Kidney (tissue), 14 donors: ENCODE results near the gene SBNO2. TPM values are rescaled to one million over a fixed set of nuclear protein-coding genes. Genes with fewer than 3 reads are reported as not detected.
A peak's percentile ranks its signal among the peaks of the same experiment; 100 is the strongest.

Experiments used
- DNase-seq, 5 donors: peaks; one replicate each; pipeline ENCODE4 v3.0.0-alpha.2; 2013 to 2020
- FAIRE-seq: peaks from 2 replicates; lab custom pipeline; 2012; peaks lifted over from hg19 to GRCh38; lab: Jason Lieb, UNC
- H3K27ac ChIP-seq, 2 donors: one replicate each; pipeline ENCODE4 v1.7.0; 2013; ENCODE audit warnings: low read depth in 2 of 2, low read length in 2 of 2, inconsistent platforms in 1 of 2
- H3K27me3 ChIP-seq: one replicate; pipeline ENCODE4 v1.7.1; 2013; ENCODE audit warnings: low read length, inconsistent platforms; ENCODE audit not compliant: control insufficient read depth, insufficient read depth
- H3K36me3 ChIP-seq, 3 donors: one replicate each; pipeline versions ENCODE4 v1.7.0 to v1.7.1; 2013; ENCODE audit warnings: low read length in 3 of 3, control low read depth in 1 of 3, inconsistent platforms in 1 of 3; ENCODE audit not compliant: insufficient read depth in 3 of 3, control insufficient read depth in 2 of 3
- H3K4me1 ChIP-seq, 3 donors: one replicate each; pipeline versions ENCODE4 v1.7.0 to v1.7.1; 2013; ENCODE audit warnings: low read length in 3 of 3, inconsistent platforms in 1 of 3, low read depth in 1 of 3; ENCODE audit not compliant: control insufficient read depth in 2 of 3, insufficient read depth in 2 of 3
- H3K4me3 ChIP-seq, 3 donors: one replicate each; pipeline versions ENCODE4 v1.7.0 to v1.8.1; 2013; ENCODE audit warnings: low read length in 3 of 3, control low read depth in 1 of 3, inconsistent platforms in 1 of 3
- H3K9ac ChIP-seq, 3 donors: one replicate each; pipeline versions ENCODE4 v1.7.0 to v1.7.1; 2013; ENCODE audit warnings: low read length in 3 of 3, control low read depth in 1 of 3, inconsistent platforms in 1 of 3
- H3K9me3 ChIP-seq, 3 donors: one replicate each; pipeline versions ENCODE4 v1.7.0 to v1.7.1; 2013; ENCODE audit warnings: low read length in 3 of 3, control low read depth in 1 of 3, inconsistent platforms in 1 of 3; ENCODE audit not compliant: control insufficient read depth in 2 of 3, insufficient read depth in 1 of 3
- CTCF ChIP-seq: IDR thresholded peaks from 3 replicates; pipeline ENCODE4 v1.5.1; 2012; ENCODE audit warnings: mild to moderate bottlenecking, moderate library complexity, borderline replicate concordance; ENCODE audit not compliant: insufficient read depth; ENCODE audit errors: extremely low read depth
- intact Hi-C: fragments of 100-400 bp; cut with DNase I; formaldehyde crosslinking; loops from one replicate; pipeline ENCODE4 v1.11.1; 2022
- polyA plus RNA-seq: library from polyadenylated mRNA; stranded (reverse); fragments of 350-450 nt; fragmentation: Illumina TruSeq; extraction: RNeasy Lipid Tissue Mini Kit (QIAGEN cat#74804); gene quantifications from one replicate; pipeline ENCODE4 v1.2.3, GENCODE V29; 2014; ENCODE audit warnings: low read depth, low replicate concordance; ENCODE audit not compliant: insufficient read depth
- total RNA-seq: library from RNA; stranded (reverse); fragmentation: NEBNext Ultra II Directional; extraction: Animal tissue kit (Norgen Biotek cat#: 25700); gene quantifications from one replicate; pipeline ENCODE4 v1.2.1, GENCODE V29; 2021
- donor health status: control.
- donor health status: control.
- donor health status: control.
- donor health status: control.
- donor health status: control.
- donor health status: DM: yes; HTN: yes; CAD: no.
- donor health status: Normal renal cell carcinoma (clear cell type).

The SBNO2 gene
- total and polyA plus RNA-seq, 2 donors from 2014 or later = 12.2 to 156 TPM

DNA sequence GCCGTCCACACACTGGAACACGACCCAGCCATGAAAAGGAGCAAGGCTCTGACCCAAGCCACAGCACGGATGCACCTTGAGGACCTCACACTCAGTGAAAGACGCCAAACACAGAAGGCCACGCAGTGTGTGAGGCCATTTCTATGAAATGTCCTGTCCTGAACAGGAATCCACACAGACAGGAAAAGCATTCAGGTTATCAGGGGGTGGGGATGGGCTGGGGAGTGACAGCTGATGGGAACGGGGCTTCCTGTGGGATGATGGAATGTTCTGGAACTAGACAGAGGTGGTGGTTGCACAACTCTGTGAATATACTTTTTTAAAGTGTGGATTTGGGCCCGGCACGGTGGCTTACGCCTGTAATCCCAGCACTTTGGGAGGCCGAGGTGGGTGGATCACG is 39.6 kb downstream of the SBNO2 start:
- Histone ChIP-seq H3K9me3 (no peaks in the 10 kb centered on the region), H3K9ac (no peak overlapping the region), H3K4me1 (peaks cover 0 to 20% (median 0%) of the 10 kb centered on the region in 3 donors), H3K36me3 (no peaks in the 10 kb centered on the region), H3K4me3 (no peak overlapping the region), H3K27ac (peak overlapping the region; percentile 58 to 96), H3K27me3 (no peaks in the 10 kb centered on the region)
- TF ChIP-seq CTCF = no peak
- DNase-seq (no peak), FAIRE-seq (no peak)
- intact Hi-C loops = no loop called here

DNA sequence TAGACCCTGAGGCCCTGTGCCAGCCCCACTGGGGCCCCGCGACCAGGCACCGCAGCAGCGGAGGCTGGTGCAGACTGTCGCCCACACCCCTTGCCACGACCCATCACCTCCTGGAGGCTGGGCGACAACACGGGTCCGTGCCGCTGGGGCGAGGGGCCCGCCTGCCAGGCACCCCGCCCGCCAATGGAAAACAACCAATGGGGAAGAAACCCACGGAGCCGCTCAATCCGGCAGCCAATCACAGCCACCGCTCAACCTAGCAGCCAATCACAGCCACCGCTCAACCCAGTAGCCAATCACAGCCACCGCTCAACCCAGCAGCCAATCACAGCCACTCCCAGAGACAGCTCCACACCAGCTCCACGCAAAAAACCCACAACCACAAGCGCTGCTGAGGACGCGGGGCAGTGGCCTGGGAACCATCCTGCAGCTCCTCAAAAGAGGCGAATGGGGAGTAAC is 40.6 kb downstream of the SBNO2 start:
- no peaks in the 10 kb centered on the region for H3K9me3 ChIP-seq
- H3K36me3 ChIP-seq = no peaks in the 10 kb centered on the region
- peak overlapping the region; percentile 94 to 96 for H3K27ac ChIP-seq
- intact Hi-C loops = no loop called here
- FAIRE-seq (no peak), DNase-seq (no peak)
- H3K27me3 ChIP-seq = no peaks in the 10 kb centered on the region
- H3K4me3 ChIP-seq = no peak overlapping the region
- TF ChIP-seq CTCF = no peak
- H3K4me1 ChIP-seq = peaks cover 0 to 20% (median 0%) of the 10 kb centered on the region in 3 donors
- no peak overlapping the region for H3K9ac ChIP-seq

- DNase-seq = no peak
- peaks cover 0 to 20% (median 0%) of the 10 kb centered on the region in 3 donors for H3K4me1 ChIP-seq
- no peak for FAIRE-seq
- no peak for TF ChIP-seq CTCF
- H3K27ac ChIP-seq = peak overlapping the region; percentile 94 to 96
- no peaks in the 10 kb centered on the region for H3K36me3 ChIP-seq
- no peaks in the 10 kb centered on the region for H3K9me3 ChIP-seq
- intact Hi-C loops = no loop called here
- H3K27me3 ChIP-seq = no peaks in the 10 kb centered on the region
- peak overlapping the region in 2 of 3 donors; percentile 9 to 29 for H3K4me3 ChIP-seq
- H3K9ac ChIP-seq = peak overlapping the region in 1 of 3 donors; percentile 58
These were observed 41.3 kb downstream of the SBNO2 start for GRCh38 chr19:1132552-1133383.
